DND-41 (cell line): ENCODE results near the gene PPP1R36.

Experiments
- ATAC-seq: fragments of 200-7000 bp; cut with Tn5 transposase; 3 replicates; pipeline ENCODE4 v1.9.1; 2021; ENCODE audit warnings: low read depth; ENCODE audit not compliant: insufficient read depth
- DNase-seq: peaks from one replicate; pipeline ENCODE4 v3.0.0-alpha.2; 2020
- H2AFZ ChIP-seq: 2 replicates; pipeline ENCODE4 v1.6.0; 2012; ENCODE audit warnings: low read depth, low read length
- H3K27ac ChIP-seq: 2 replicates; pipeline ENCODE4 v1.5.1; 2012; ENCODE audit warnings: low read length, inconsistent platforms
- H3K27me3 ChIP-seq: fragments of 200-600 bp; sonication (generic); 2 replicates; pipeline ENCODE4 v1.6.0; 2012; ENCODE audit warnings: low read length, mild to moderate bottlenecking, inconsistent platforms; ENCODE audit not compliant: insufficient read depth, poor library complexity
- H3K36me3 ChIP-seq: 2 replicates; pipeline ENCODE4 v1.5.1; 2012; ENCODE audit warnings: low read length, inconsistent platforms; ENCODE audit not compliant: insufficient read depth
- H3K4me1 ChIP-seq: 2 replicates; pipeline ENCODE4 v1.5.1; 2012; ENCODE audit warnings: mild to moderate bottlenecking, low read length; ENCODE audit not compliant: insufficient read depth
- H3K4me2 ChIP-seq: 2 replicates; pipeline ENCODE4 v1.6.0; 2012; ENCODE audit warnings: mild to moderate bottlenecking, moderate library complexity, low read length, inconsistent platforms; ENCODE audit not compliant: insufficient read depth
- H3K4me3 ChIP-seq, 2 experiments: fragments of 200-600 bp in 1 of 2; shearing (Covaris generic) in 1 of 2; 2 replicates each; pipeline ENCODE4 v1.5.1; 2012 to 2016; ENCODE audit warnings: inconsistent platforms in 2 of 2, low read length in 2 of 2, mild to moderate bottlenecking in 2 of 2, low read depth in 1 of 2, moderate library complexity in 1 of 2
- H3K79me2 ChIP-seq: 2 replicates; pipeline ENCODE4 v1.6.0; 2012; ENCODE audit warnings: low read length, inconsistent platforms; ENCODE audit not compliant: insufficient read depth
- H3K9ac ChIP-seq: 2 replicates; pipeline ENCODE4 v1.6.0; 2012; ENCODE audit warnings: low read depth, mild to moderate bottlenecking, inconsistent platforms, low read length, moderate library complexity
- H3K9me3 ChIP-seq: 2 replicates; pipeline ENCODE4 v1.5.1; 2012; ENCODE audit warnings: low read length, moderate library complexity, mild to moderate bottlenecking, inconsistent platforms; ENCODE audit not compliant: insufficient read depth, severe bottlenecking
- H4K20me1 ChIP-seq: 2 replicates; pipeline ENCODE4 v1.6.0; 2012; ENCODE audit warnings: low read length; ENCODE audit not compliant: insufficient read depth
- EZH2 ChIP-seq: IDR thresholded peaks from 3 replicates; pipeline ENCODE4 v1.6.1; 2012; ENCODE audit warnings: borderline replicate concordance, low read depth, mild to moderate bottlenecking, moderate library complexity, low read length, inconsistent platforms; ENCODE audit not compliant: severe bottlenecking
- TF ChIP-seq, protein P1 (sequence below): IDR thresholded peaks from 2 replicates; pipeline ENCODE4 v1.5.1; 2012; ENCODE audit warnings: borderline replicate concordance, low read length, moderate library complexity, mild to moderate bottlenecking; ENCODE audit not compliant: poor library complexity, severe bottlenecking; ENCODE audit errors: extremely low read depth

The PPP1R36 gene

DNA sequence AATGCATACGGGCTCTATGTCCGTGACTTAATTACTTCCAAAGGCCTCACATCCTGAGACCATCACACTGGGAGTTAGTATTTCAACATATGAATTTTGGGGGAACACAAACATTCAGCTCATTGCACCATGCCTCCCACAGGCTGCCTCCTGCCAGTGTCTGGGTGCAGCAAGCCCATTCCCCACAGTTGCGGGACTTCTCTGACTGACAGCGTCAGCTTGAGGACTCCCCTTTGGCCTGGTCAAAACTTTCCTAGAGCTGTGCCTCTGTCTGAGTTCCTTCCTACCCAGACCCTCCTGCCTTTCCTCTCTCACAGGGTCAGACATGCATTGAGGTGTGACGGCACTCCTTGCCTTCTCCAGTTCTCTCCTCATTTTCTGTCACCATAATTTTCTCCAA lies 27.4 kb downstream of the PPP1R36 start:
- DNase-seq, result no peak
- no peak for ATAC-seq
- Histone ChIP-seq H3K36me3 (no peaks in the 10 kb centered on the region), H3K27me3 (no peaks in the 10 kb centered on the region), H3K79me2 (no peaks in the 10 kb centered on the region), H3K4me1 (no peaks in the 10 kb centered on the region), H4K20me1 (no peaks in the 10 kb centered on the region), H3K4me3 (no peak overlapping the region), H2AFZ (no peak overlapping the region), H3K9me3 (no peaks in the 10 kb centered on the region), H3K9ac (no peak overlapping the region), H3K27ac (no peak overlapping the region), H3K4me2 (no peak overlapping the region)
- TF ChIP-seq, protein P1, sequence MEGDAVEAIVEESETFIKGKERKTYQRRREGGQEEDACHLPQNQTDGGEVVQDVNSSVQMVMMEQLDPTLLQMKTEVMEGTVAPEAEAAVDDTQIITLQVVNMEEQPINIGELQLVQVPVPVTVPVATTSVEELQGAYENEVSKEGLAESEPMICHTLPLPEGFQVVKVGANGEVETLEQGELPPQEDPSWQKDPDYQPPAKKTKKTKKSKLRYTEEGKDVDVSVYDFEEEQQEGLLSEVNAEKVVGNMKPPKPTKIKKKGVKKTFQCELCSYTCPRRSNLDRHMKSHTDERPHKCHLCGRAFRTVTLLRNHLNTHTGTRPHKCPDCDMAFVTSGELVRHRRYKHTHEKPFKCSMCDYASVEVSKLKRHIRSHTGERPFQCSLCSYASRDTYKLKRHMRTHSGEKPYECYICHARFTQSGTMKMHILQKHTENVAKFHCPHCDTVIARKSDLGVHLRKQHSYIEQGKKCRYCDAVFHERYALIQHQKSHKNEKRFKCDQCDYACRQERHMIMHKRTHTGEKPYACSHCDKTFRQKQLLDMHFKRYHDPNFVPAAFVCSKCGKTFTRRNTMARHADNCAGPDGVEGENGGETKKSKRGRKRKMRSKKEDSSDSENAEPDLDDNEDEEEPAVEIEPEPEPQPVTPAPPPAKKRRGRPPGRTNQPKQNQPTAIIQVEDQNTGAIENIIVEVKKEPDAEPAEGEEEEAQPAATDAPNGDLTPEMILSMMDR, result no peak
- TF ChIP-seq EZH2, result no peak

DNA sequence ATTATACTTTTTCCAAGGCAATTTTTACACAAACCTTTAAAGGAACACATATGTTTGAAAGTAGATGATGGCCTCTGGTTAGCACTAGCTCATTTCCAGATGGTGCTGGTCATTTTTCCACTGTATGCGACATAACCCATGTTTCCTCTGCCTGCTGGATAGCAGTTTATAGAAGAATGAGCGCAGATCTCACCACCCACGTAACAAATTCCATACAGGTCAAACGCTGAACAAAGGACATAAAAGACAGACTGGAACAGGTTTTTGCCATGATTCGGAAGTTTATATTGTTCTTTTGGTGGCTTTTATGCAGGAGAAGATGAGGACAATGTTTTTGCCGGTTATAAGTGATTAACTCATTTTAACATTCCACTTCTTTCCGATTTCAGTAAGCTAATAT lies 30.7 kb downstream of the PPP1R36 start:
- no peak overlapping the region for H3K9ac ChIP-seq
- H2AFZ ChIP-seq, result no peak overlapping the region
- TF ChIP-seq, protein P1, result no peak
- TF ChIP-seq EZH2, result no peak
- no peaks in the 10 kb centered on the region for H3K9me3 ChIP-seq
- ATAC-seq, result no peak
- H4K20me1 ChIP-seq, result no peaks in the 10 kb centered on the region
- no peaks in the 10 kb centered on the region for H3K36me3 ChIP-seq
- no peak for DNase-seq
- H3K79me2 ChIP-seq, result no peaks in the 10 kb centered on the region
- no peak overlapping the region for H3K4me2 ChIP-seq
- H3K27me3 ChIP-seq, result no peaks in the 10 kb centered on the region
- H3K4me1 ChIP-seq, result no peaks in the 10 kb centered on the region
- no peak overlapping the region for H3K27ac ChIP-seq
- no peak overlapping the region for H3K4me3 ChIP-seq

DNA sequence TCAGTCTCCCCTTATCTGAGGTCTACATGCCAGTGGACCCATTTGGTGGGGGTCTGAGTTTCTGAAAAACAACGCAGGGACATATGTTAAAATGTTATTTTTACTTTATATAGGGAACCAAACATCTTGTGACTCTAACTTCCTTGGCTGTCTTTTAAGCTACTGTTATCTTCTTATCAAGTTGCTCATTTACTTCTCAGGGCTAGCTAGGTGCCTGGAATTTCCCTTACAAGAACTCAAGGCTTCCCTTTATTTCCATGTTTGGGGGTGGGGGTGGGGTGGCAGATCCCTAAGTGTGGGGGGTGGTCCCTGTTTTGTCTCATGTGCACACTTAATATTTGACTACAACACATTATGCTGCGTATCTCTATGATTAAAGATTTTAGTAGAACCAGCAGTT lies 31.6 kb downstream of the PPP1R36 start:
- TF ChIP-seq, protein P1, result no peak
- no peak for TF ChIP-seq EZH2
- Histone ChIP-seq H2AFZ (no peak overlapping the region), H3K4me2 (no peak overlapping the region)

DNA sequence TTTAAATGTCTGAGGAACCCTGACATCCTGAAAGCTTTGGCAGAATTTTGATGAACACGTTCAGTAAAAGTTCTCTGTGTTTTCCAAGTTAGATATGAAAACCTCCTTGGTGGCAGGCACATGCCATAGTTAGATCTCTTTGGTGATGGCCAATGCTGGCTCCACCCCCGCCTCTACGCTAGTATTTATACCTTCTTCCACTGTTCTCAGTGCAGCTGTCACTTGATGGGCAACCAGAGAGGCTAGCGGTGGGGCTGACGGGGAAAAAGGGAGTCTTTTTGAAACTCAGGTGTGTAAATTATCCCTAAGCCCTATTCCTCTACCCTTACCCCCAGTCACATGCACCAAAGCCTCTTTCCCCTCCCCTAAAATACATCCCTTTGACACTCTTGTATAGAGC lies 32.1 kb downstream of the PPP1R36 start:
- H2AFZ ChIP-seq, result no peak overlapping the region; the same call in 1 of the 2 replicates
- H4K20me1 ChIP-seq, result no peaks in the 10 kb centered on the region
- no peaks in the 10 kb centered on the region for H3K79me2 ChIP-seq
- TF ChIP-seq, protein P1, result no peak
- TF ChIP-seq EZH2, result no peak
- no peak overlapping the region for H3K9ac ChIP-seq
- no peaks in the 10 kb centered on the region for H3K4me1 ChIP-seq
- ATAC-seq, result no peak
- no peaks in the 10 kb centered on the region for H3K36me3 ChIP-seq
- H3K27me3 ChIP-seq, result no peaks in the 10 kb centered on the region
- no peaks in the 10 kb centered on the region for H3K9me3 ChIP-seq
- no peak overlapping the region for H3K4me2 ChIP-seq
- DNase-seq, result no peak
- H3K27ac ChIP-seq, result no peak overlapping the region
- no peak overlapping the region for H3K4me3 ChIP-seq

More for the DNA sequence above, 31.6 kb downstream of the PPP1R36 start:
- Histone ChIP-seq H3K79me2 (no peaks in the 10 kb centered on the region), H3K4me3 (no peak overlapping the region), H3K9me3 (no peaks in the 10 kb centered on the region), H3K27me3 (no peaks in the 10 kb centered on the region), H3K36me3 (no peaks in the 10 kb centered on the region), H3K4me1 (no peaks in the 10 kb centered on the region), H4K20me1 (no peaks in the 10 kb centered on the region), H3K9ac (no peak overlapping the region), H3K27ac (no peak overlapping the region)
- ATAC-seq (no peak), DNase-seq (no peak)
